Stimulated activated CD4-positive, alpha-beta T cell treated with anti-CD3 and anti-CD28 coated beads, Interleukin-1b, Interleukin-23, amount 100 ng/mL, for 24 hours (primary cell): ENCODE data around the gene IGFBP5.

Source experiments
- DNase-seq, 4 experiments: peaks; one replicate each; pipeline ENCODE4 v3.0.0-alpha.2; 2020; ENCODE audit warnings: low read depth in 4 of 4, low spot score in 1 of 4

Gene IGFBP5

DNA sequence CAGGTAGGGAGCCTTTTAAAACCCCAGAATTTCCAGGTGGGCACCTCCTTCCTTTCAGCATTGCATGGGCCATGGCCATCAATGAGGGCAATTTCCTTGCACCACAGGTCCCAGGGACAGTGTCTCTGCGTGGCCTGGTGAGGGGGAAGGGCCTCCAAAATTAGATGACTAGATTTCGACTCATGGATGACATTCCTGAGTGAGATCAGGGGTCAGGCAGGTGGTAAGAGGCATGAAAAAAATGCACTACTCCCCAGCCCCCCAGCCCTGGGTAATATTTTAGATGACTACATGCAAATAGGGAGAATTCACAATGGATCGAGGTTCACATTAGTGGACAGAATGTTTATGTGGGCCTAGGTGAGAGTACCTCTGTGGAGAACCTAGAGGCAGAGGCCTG is 19.0 kb upstream of the IGFBP5 start:
- no peak for DNase-seq

DNA sequence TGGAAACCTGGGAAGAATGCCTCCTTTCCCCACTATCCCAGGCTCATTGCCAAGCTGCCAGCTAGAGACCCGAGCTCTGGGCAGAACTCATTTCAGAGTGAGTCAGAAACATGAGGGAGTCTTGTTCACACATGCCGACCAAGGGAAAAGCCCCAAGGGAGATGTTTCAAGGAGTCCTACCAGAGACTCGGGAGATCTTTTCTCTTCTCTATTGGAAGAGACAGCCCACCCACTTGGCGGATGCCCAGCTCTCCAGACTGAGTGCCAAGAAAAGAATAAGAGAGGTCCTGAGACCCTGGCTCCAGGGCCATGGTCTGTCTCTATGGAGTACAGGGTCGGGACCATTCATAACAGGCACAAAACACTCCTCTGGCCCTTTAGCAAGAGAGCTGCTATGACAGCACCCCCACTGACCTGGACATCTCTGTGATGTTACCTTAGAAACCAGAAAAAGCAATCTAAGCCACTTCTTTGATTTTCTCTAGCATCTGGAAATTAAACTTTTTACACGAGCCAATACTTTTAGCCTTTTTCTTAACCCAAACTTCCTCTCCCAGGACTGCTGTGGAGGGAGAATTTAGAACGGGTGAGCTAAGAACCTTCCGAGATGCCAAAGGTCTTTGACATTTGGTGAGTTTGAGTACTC is 18.5 kb upstream of the IGFBP5 start:
- no peak for DNase-seq

- no peak for DNase-seq
These were observed 16.0 kb upstream of the IGFBP5 start for GRCh38 chr2:216711348-216711747.

DNA sequence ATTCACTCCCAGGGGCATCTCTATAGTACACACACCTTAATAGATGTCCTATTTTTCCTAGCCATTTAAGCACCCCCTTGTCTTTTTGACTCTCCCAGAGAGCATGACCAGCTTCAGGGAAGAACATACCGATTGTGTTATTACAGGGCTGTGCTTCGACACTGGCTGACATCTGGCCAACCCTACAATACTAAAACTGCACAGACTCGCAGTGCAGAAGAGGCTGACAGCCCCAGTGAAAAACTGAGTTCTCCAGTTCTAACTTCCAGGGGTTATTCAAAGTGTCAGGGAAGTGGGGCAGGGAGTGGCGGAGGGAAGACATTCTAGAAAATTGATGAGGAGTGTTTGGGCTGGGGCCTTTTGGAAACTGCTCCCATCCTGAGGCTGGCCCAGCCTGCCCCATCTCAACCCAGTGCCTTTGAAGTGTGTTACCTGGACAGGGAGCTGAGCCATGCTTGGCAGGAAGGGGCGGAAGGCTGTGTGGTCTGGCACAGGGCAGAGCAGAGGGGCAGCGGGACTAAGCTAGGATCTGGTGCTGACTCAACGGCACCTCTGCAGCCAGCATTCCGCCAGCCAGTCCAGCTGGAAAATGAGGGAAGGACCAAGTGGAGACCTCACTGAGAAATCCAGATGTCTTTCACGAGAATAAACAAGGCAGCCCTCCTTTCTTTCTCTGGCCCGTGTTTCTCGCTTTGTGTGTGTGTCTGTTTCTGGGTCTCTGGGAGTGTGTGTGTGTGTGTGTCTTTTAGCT is 15.4 kb upstream of the IGFBP5 start:
- DNase-seq, result no peak

DNA sequence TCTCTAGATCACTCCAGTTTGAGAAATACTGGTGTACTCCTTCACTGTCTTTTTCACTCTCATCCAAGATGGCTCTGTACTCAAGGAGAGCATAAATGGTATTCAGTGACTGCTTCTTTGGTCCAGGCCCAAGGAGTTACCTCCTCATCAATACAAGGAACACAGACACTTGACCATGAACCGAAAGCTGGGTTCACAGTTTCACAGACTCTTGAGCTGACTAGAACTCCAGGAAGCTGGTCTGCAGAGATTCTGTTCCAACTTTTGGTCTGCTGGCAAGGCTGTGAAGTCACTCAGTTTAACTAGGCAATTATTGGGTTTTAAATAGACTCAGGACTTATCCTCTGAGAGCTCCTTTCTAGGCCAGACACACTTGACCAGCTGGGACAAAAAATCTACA is 7.4 kb upstream of the IGFBP5 start:
- DNase-seq, result no peak

- no peak for DNase-seq
These were observed 6.2 kb upstream of the IGFBP5 start for GRCh38 chr2:216701544-216701943.

- no peak for DNase-seq
These were observed 5.4 kb upstream of the IGFBP5 start for GRCh38 chr2:216700781-216701180.

GRCh38 chr2:216700088-216700567 is 4.8 kb upstream of the IGFBP5 start:
- DNase-seq, result no peak

- no peak for DNase-seq
These were observed 3.5 kb upstream of the IGFBP5 start for GRCh38 chr2:216698895-216699294.

DNA sequence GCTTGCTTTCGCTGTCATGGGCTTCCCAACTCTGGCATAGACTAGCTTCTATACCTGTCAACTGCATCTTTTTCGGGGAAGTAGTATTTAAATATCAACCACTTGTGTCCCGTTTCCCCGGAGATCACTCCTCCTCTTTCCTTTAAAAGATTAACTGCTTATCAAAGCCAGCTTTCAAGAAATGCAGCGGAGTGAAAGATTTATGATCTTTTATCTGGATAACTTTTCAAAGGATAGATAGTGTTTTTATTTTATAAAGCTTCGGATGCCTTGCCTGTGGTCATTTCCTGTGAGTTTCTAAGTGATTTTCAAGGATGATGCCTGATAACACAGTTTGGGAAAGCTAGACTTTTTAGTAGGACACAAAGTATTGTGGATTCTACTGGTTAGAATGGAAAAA is 2.9 kb upstream of the IGFBP5 start:
- DNase-seq, result no peak

- DNase-seq, result no peak
These were observed 1.6 kb upstream of the IGFBP5 start for GRCh38 chr2:216696751-216697560.

- DNase-seq, result no peak
These were observed 972 bp upstream of the IGFBP5 start for GRCh38 chr2:216696321-216696720.

DNA sequence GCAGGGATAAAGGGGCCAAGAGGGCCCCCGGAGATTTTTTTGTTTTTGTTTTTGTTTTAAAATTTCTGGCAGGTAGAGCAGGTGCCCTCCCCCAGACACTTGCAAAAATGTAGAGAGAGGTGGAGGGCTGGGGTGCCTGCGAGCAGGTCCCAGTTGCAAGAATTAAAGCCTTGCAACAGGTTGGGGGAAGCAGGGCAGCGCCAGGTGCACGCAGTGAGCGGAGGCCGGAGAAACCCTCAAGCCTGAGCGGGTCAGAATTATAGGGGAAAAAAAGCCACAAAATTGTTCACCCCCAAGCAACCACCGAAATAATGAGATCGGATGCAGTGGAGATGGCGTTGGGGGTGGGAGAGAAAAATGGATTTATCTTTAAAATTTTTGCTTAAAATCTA is 527 bp downstream of the IGFBP5 start:
- no peak for DNase-seq

GRCh38 chr2:216694082-216694825 is 1.1 kb downstream of the IGFBP5 start:
- peak in 1 of 4 experiments; percentile 30 for DNase-seq

- no peak for DNase-seq
These were observed 1.8 kb downstream of the IGFBP5 start for GRCh38 chr2:216693414-216694080.

DNA sequence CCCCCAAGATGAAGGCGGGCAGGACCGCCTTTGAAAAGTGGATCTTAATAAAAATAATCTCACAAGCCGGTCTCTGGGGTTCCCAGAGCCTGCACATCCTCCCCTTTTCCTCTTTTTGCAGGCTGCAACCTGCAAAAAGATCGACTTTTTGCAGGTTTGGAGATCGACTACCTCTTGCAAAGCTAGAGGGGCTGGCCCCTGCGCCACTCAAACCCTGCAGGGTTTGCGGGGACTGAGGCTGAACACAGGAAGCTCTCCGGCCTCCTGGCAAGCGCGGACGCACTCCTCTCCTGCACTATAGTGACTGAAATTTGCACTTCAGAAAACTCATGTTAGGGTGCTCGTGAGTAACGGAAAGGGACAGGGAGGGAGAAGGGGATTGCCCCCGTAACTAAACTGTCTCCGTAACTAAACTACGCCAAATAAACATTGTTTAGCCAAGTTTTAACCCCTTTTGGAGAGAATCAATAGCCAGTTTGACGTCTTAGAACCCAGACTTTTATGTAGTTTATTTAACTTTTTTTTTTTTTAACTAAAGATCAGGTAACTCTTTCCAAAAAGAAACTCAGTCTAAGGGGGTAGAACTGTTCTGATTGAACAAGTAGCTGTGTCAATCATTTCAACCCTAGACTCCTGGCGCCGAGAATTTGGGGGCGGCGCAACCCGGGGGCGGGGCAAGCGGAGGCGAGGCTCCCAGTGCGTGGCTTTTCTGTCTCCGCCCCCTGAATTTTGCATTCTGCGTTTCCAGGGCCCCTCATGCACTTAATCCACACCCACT is 2.5 kb downstream of the IGFBP5 start:
- DNase-seq, result peak in 3 of 4 experiments; percentile 38 to 62 (median 61)

- DNase-seq, result no peak
These were observed 4.3 kb downstream of the IGFBP5 start for GRCh38 chr2:216690853-216691741.

- DNase-seq, result no peak
These were observed 4.9 kb downstream of the IGFBP5 start for GRCh38 chr2:216690456-216690852.

DNA sequence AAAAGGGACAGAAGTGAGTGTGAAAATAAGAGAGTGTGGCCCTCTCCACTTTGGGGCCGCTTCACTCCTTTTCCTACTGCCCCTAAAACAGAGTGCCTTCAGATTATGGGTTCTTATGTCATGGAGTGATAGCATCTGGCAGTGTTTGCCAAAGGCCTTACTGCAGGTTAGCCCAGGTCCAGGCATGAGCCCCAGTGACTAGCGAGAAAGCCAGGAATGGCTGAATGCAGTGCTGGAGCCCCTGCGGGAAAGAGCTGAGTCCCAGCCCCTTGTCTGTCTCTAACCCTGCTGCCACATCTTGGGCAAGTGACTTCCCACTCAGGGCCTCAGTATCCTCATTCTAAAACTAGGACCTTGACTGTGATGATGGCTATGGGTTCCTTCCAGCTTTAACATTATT is 6.0 kb downstream of the IGFBP5 start:
- no peak for DNase-seq
